Measurements from ENCODE around the gene KAZALD1.

KAZALD1 gene

DNA sequence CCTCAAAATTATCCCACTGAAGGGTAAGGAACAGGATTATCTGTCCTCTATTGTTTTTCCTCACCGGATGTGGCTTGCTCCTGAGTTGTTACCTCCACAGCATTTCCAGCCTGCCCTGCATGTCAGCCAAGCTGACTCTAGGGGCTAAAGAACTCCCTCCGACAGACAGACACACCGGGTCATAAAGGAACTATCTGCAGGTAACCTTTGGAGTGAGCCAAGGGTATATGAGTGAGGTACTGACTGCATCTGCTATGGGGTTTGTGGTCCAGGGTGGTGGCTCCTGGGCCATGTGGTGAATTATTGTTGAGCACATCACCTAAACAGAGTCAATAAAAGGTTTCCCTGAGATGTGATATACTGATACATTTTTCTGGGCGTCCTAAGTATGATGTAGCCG lies 6.9 kb upstream of the KAZALD1 start:
- no peaks in the 10 kb centered on the region for H3K9me3 ChIP-seq (ENCODE audit: control insufficient read depth, insufficient read depth, low read depth, low read length)
- no peak for TF ChIP-seq ZNF311 (tag by site-specific recombination; IDR thresholded peaks at IDR 0.05; ENCODE audit: borderline replicate concordance)
- TF ChIP-seq ZNF302 (tag by site-specific recombination; IDR thresholded peaks at IDR 0.05; ENCODE audit: low read depth) = no peak
- no peak for TF ChIP-seq ZNF394 (tag by site-specific recombination; IDR thresholded peaks at IDR 0.05; ENCODE audit: borderline replicate concordance)
- TF ChIP-seq, protein P1, sequence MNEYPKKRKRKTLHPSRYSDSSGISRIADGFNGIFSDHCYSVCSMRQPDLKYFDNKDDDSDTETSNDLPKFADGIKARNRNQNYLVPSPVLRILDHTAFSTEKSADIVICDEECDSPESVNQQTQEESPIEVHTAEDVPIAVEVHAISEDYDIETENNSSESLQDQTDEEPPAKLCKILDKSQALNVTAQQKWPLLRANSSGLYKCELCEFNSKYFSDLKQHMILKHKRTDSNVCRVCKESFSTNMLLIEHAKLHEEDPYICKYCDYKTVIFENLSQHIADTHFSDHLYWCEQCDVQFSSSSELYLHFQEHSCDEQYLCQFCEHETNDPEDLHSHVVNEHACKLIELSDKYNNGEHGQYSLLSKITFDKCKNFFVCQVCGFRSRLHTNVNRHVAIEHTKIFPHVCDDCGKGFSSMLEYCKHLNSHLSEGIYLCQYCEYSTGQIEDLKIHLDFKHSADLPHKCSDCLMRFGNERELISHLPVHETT (tag by site-specific recombination; IDR thresholded peaks at IDR 0.05) = no peak
- no peak for TF ChIP-seq ZNF175 (tag by site-specific recombination; IDR thresholded peaks at IDR 0.05)
- TF ChIP-seq, protein P2, sequence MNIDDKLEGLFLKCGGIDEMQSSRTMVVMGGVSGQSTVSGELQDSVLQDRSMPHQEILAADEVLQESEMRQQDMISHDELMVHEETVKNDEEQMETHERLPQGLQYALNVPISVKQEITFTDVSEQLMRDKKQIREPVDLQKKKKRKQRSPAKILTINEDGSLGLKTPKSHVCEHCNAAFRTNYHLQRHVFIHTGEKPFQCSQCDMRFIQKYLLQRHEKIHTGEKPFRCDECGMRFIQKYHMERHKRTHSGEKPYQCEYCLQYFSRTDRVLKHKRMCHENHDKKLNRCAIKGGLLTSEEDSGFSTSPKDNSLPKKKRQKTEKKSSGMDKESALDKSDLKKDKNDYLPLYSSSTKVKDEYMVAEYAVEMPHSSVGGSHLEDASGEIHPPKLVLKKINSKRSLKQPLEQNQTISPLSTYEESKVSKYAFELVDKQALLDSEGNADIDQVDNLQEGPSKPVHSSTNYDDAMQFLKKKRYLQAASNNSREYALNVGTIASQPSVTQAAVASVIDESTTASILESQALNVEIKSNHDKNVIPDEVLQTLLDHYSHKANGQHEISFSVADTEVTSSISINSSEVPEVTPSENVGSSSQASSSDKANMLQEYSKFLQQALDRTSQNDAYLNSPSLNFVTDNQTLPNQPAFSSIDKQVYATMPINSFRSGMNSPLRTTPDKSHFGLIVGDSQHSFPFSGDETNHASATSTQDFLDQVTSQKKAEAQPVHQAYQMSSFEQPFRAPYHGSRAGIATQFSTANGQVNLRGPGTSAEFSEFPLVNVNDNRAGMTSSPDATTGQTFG (tag by site-specific recombination; IDR thresholded peaks at IDR 0.05; ENCODE audit: borderline replicate concordance) = no peak
- no peak for TF ChIP-seq ZNF404 (tag by site-specific recombination; IDR thresholded peaks at IDR 0.05)
- no peak for TF ChIP-seq ZNF169 (tag by site-specific recombination; IDR thresholded peaks at IDR 0.05)
- TF ChIP-seq, protein P3, sequence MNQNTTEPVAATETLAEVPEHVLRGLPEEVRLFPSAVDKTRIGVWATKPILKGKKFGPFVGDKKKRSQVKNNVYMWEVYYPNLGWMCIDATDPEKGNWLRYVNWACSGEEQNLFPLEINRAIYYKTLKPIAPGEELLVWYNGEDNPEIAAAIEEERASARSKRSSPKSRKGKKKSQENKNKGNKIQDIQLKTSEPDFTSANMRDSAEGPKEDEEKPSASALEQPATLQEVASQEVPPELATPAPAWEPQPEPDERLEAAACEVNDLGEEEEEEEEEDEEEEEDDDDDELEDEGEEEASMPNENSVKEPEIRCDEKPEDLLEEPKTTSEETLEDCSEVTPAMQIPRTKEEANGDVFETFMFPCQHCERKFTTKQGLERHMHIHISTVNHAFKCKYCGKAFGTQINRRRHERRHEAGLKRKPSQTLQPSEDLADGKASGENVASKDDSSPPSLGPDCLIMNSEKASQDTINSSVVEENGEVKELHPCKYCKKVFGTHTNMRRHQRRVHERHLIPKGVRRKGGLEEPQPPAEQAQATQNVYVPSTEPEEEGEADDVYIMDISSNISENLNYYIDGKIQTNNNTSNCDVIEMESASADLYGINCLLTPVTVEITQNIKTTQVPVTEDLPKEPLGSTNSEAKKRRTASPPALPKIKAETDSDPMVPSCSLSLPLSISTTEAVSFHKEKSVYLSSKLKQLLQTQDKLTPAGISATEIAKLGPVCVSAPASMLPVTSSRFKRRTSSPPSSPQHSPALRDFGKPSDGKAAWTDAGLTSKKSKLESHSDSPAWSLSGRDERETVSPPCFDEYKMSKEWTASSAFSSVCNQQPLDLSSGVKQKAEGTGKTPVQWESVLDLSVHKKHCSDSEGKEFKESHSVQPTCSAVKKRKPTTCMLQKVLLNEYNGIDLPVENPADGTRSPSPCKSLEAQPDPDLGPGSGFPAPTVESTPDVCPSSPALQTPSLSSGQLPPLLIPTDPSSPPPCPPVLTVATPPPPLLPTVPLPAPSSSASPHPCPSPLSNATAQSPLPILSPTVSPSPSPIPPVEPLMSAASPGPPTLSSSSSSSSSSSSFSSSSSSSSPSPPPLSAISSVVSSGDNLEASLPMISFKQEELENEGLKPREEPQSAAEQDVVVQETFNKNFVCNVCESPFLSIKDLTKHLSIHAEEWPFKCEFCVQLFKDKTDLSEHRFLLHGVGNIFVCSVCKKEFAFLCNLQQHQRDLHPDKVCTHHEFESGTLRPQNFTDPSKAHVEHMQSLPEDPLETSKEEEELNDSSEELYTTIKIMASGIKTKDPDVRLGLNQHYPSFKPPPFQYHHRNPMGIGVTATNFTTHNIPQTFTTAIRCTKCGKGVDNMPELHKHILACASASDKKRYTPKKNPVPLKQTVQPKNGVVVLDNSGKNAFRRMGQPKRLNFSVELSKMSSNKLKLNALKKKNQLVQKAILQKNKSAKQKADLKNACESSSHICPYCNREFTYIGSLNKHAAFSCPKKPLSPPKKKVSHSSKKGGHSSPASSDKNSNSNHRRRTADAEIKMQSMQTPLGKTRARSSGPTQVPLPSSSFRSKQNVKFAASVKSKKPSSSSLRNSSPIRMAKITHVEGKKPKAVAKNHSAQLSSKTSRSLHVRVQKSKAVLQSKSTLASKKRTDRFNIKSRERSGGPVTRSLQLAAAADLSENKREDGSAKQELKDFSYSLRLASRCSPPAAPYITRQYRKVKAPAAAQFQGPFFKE (tag by site-specific recombination; IDR thresholded peaks at IDR 0.05; ENCODE audit: borderline replicate concordance) = no peak
- no peak for TF ChIP-seq ZNF19 (tag by site-specific recombination; IDR thresholded peaks at IDR 0.05; ENCODE audit: low read depth)
- TF ChIP-seq ZNF623 (tag by site-specific recombination; IDR thresholded peaks at IDR 0.05) = no peak
- TF ChIP-seq ZNF654 (tag by site-specific recombination; IDR thresholded peaks at IDR 0.05; ENCODE audit: low read depth) = no peak
- TF ChIP-seq BCL11B (tag by site-specific recombination; IDR thresholded peaks at IDR 0.05; ENCODE audit: low read depth) = no peak
- TF ChIP-seq, protein P4, sequence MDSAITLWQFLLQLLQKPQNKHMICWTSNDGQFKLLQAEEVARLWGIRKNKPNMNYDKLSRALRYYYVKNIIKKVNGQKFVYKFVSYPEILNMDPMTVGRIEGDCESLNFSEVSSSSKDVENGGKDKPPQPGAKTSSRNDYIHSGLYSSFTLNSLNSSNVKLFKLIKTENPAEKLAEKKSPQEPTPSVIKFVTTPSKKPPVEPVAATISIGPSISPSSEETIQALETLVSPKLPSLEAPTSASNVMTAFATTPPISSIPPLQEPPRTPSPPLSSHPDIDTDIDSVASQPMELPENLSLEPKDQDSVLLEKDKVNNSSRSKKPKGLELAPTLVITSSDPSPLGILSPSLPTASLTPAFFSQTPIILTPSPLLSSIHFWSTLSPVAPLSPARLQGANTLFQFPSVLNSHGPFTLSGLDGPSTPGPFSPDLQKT (IDR thresholded peaks at IDR 0.05; ENCODE audit: borderline replicate concordance, low read depth, low read length) = no peak
- TF ChIP-seq ZNF37A (tag by site-specific recombination; IDR thresholded peaks at IDR 0.05) = no peak
- POLR2A ChIA-PET = interaction anchor here (1.0 to 1.3 kb wide), 2 partner anchors 11 to 12 kb away, joined by 5 to 6 read pairs; no protein-coding TSS in a partner anchor
- peaks cover 13 to 21% of the 10 kb centered on the region in 2 experiments; a peak in 2 of 3 replicates for H3K36me3 ChIP-seq (ENCODE audit: control insufficient read depth in 2 of 2, insufficient read depth in 1 of 2, low read length in 2 of 2)
- CTCF ChIA-PET = interaction anchor here (1.2 to 7.0 kb wide), 4 partner anchors 9 to 87 kb away, joined by 4 to 96 read pairs (median 50); no protein-coding TSS in a partner anchor
- H3K4me3 ChIP-seq (ENCODE audit: low read depth, low read length) = no peak overlapping the region
- peaks cover 6% of the 10 kb centered on the region for H3K4me1 ChIP-seq (ENCODE audit: control insufficient read depth, insufficient read depth, low read length)
- no peak overlapping the region for H3K27ac ChIP-seq (ENCODE audit: extremely low read depth, low read depth, low read length)

Measured in HEK293 (cell line).